Measurements from ENCODE around the gene CDC42EP5. TPM values are rescaled to one million over a fixed set of nuclear protein-coding genes. Genes with fewer than 3 reads are reported as not detected.

Gene CDC42EP5
- total and polyA plus RNA-seq, 3 donors from 2014 or later: 7.8 to 11.9 (median 10.2) TPM

GRCh38 chr19:54427586-54427985 is 45.5 kb downstream of the CDC42EP5 start:
- Histone ChIP-seq H3K4me3 (no peak overlapping the region), H3K9me3 (no peaks in the 10 kb centered on the region), H3K36me3 (ENCODE audit: low read depth, missing control alignments) (no peaks in the 10 kb centered on the region), H3K27me3 (no peaks in the 10 kb centered on the region), H3K27ac (no peak overlapping the region), H3K4me1 (peaks cover 19% of the 10 kb centered on the region)
- TF ChIP-seq CTCF (IDR thresholded peaks at IDR 0.05) (no peak), POLR2A (IDR thresholded peaks at IDR 0.05) (no peak)
- 90 to 92% methylated on average over 11 of the region's 11 CpGs for WGBS, 2 donors
- intact Hi-C loops (cut with DNase I; ENCODE audit: low total_unique reads): no loop called here
- no peak for DNase-seq

GRCh38 chr19:54426291-54426931 is 46.7 kb downstream of the CDC42EP5 start:
- no peaks in the 10 kb centered on the region for H3K27me3 ChIP-seq
- TF ChIP-seq POLR2A (IDR thresholded peaks at IDR 0.05): no peak
- H3K36me3 ChIP-seq (ENCODE audit: low read depth, missing control alignments): no peaks in the 10 kb centered on the region
- 78 to 81% methylated on average over 16 to 17 of the region's 17 CpGs for WGBS, 2 donors
- no peak overlapping the region for H3K4me3 ChIP-seq
- intact Hi-C loops (cut with DNase I; ENCODE audit: low total_unique reads): no loop called here
- no peaks in the 10 kb centered on the region for H3K9me3 ChIP-seq
- DNase-seq: no peak
- H3K27ac ChIP-seq: no peak overlapping the region
- peaks cover 17% of the 10 kb centered on the region for H3K4me1 ChIP-seq

- intact Hi-C loops (cut with DNase I; ENCODE audit: low total_unique reads): no loop called here
- no peaks in the 10 kb centered on the region for H3K27me3 ChIP-seq
These were observed 47.7 kb downstream of the CDC42EP5 start for GRCh38 chr19:54425382-54425723.

GRCh38 chr19:54424660-54425381 is 48.3 kb downstream of the CDC42EP5 start:
- H3K9me3 ChIP-seq: no peaks in the 10 kb centered on the region
- peaks cover 7% of the 10 kb centered on the region for H3K4me1 ChIP-seq
- intact Hi-C loops (cut with DNase I; ENCODE audit: low total_unique reads): no loop called here
- H3K36me3 ChIP-seq (ENCODE audit: low read depth, missing control alignments): no peaks in the 10 kb centered on the region
- H3K27ac ChIP-seq: no peak overlapping the region
- DNase-seq: no peak
- no peak overlapping the region for H3K4me3 ChIP-seq
- H3K27me3 ChIP-seq: no peaks in the 10 kb centered on the region
- WGBS, 2 donors: 87 to 93% methylated on average over 17 to 36 of the region's 36 CpGs
- no peak for TF ChIP-seq CTCF (IDR thresholded peaks at IDR 0.05)
- no peak for TF ChIP-seq POLR2A (IDR thresholded peaks at IDR 0.05)

More at GRCh38 chr19:54425382-54425723, 47.7 kb downstream of the CDC42EP5 start:
- Histone ChIP-seq H3K9me3 (no peaks in the 10 kb centered on the region), H3K36me3 (ENCODE audit: low read depth, missing control alignments) (no peaks in the 10 kb centered on the region), H3K4me1 (peaks cover 8% of the 10 kb centered on the region), H3K4me3 (no peak overlapping the region), H3K27ac (no peak overlapping the region)
- no peak for DNase-seq
- TF ChIP-seq CTCF (IDR thresholded peaks at IDR 0.05) (no peak), POLR2A (IDR thresholded peaks at IDR 0.05) (no peak)
- 75 to 85% methylated on average over 5 of the region's 5 CpGs for WGBS, 2 donors

- Histone ChIP-seq H3K27me3 (no peaks in the 10 kb centered on the region), H3K27ac (no peak overlapping the region), H3K4me1 (peaks cover 11% of the 10 kb centered on the region), H3K9me3 (no peaks in the 10 kb centered on the region), H3K4me3 (no peak overlapping the region), H3K36me3 (ENCODE audit: low read depth, missing control alignments) (no peaks in the 10 kb centered on the region)
- intact Hi-C loops (cut with DNase I; ENCODE audit: low total_unique reads): no loop called here
- 86 to 91% methylated on average over 12 to 14 of the region's 14 CpGs for WGBS, 2 donors
- DNase-seq: no peak
- no peak for TF ChIP-seq CTCF (IDR thresholded peaks at IDR 0.05)
- TF ChIP-seq POLR2A (IDR thresholded peaks at IDR 0.05): no peak
These were observed 48.9 kb downstream of the CDC42EP5 start for GRCh38 chr19:54424201-54424600.
